Measurements from ENCODE around the gene NDUFS5.

Gene NDUFS5

GRCh38 chr1:39021426-39021825 lies 4.7 kb upstream of the NDUFS5 start:
- no peak for DNase-seq (ENCODE audit: low read depth)
- TF ChIP-seq CTCF (IDR thresholded peaks at IDR 0.05; ENCODE audit: low read length, missing control alignments): no peak
- H3K4me3 ChIP-seq (replicated peaks; ENCODE audit: low read depth, low read length): no peak overlapping the region

GRCh38 chr1:39023140-39023539 lies 3.0 kb upstream of the NDUFS5 start:
- no peak for DNase-seq (ENCODE audit: low read depth)
- TF ChIP-seq CTCF (IDR thresholded peaks at IDR 0.05; ENCODE audit: low read length, missing control alignments): no peak
- no peak overlapping the region for H3K4me3 ChIP-seq (replicated peaks; ENCODE audit: low read depth, low read length)

- peak overlapping the region; percentile 81 for H3K4me3 ChIP-seq (replicated peaks; ENCODE audit: low read depth, low read length)
- TF ChIP-seq CTCF (IDR thresholded peaks at IDR 0.05; ENCODE audit: low read length, missing control alignments): no peak
- DNase-seq (ENCODE audit: low read depth): no peak
Measured at GRCh38 chr1:39026866-39027507, 837 bp downstream of the NDUFS5 start.

- TF ChIP-seq CTCF (IDR thresholded peaks at IDR 0.05; ENCODE audit: low read length, missing control alignments): no peak
- H3K4me3 ChIP-seq (replicated peaks; ENCODE audit: low read depth, low read length): no peak overlapping the region
- no peak for DNase-seq (ENCODE audit: low read depth)
Measured at GRCh38 chr1:39034114-39034654, 8.0 kb downstream of the NDUFS5 start.

- H3K4me3 ChIP-seq (replicated peaks; ENCODE audit: low read depth, low read length): no peak overlapping the region
- no peak for DNase-seq (ENCODE audit: low read depth)
- TF ChIP-seq CTCF (IDR thresholded peaks at IDR 0.05; ENCODE audit: low read length, missing control alignments): no peak
Measured at GRCh38 chr1:39036678-39037077, 10.5 kb downstream of the NDUFS5 start.

GRCh38 chr1:39043513-39043912 lies 17.4 kb downstream of the NDUFS5 start:
- H3K4me3 ChIP-seq (replicated peaks; ENCODE audit: low read depth, low read length): no peak overlapping the region
- TF ChIP-seq CTCF (IDR thresholded peaks at IDR 0.05; ENCODE audit: low read length, missing control alignments): no peak
- no peak for DNase-seq (ENCODE audit: low read depth)

- H3K4me3 ChIP-seq (replicated peaks; ENCODE audit: low read depth, low read length): no peak overlapping the region
- TF ChIP-seq CTCF (IDR thresholded peaks at IDR 0.05; ENCODE audit: low read length, missing control alignments): no peak
- no peak for DNase-seq (ENCODE audit: low read depth)
Measured at GRCh38 chr1:39044762-39045161, 18.6 kb downstream of the NDUFS5 start.

Data from fibroblast of pulmonary artery (primary cell).